Activated CD4-positive, alpha-beta T cell treated with anti-CD3 and anti-CD28 coated beads for 1 hour (primary cell): ENCODE data around the gene PLPPR2.
"Not testable (repeated sequence)": the region's sequence is repeated elsewhere in the genome, so short reads cannot be mapped to it uniquely, and the experiment has no call there.

Source experiments
- DNase-seq: peaks from one replicate; pipeline ENCODE4 v3.0.0-alpha.2; 2020

PLPPR2 gene

DNA sequence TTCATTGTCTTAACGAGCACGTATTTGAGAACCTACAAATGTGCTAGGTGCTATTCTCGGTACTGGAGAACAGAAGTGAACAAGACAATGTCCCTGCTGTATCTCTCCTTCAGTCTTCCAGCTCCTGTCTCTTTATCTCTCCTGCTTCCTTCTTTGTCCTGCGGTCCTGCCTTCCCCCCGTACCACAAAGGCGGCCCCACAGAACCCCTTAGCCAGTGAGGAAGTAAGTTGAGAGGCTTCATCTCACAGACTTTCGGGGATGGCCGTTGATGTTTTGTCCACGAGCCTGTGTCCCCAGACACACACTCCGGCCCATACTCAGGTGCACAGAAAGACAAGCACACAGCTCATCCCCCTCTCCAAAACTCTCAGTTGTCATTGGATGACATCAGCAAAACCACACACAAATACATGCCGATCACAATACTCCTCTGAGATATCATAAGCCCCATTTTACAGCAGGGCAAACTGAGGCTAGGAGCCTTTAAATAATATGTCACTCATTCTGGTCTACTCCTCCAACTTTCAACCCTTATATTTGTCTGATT lies 18.7 kb downstream of the PLPPR2 start:
- DNase-seq, result no peak

- peak; percentile 93 for DNase-seq
Observed at GRCh38 chr19:11374433-11375142, 19.4 kb downstream of the PLPPR2 start, which contains the start of gene SWSAP1. Gene SWSAP1 (plus strand): TSS chr19:11374666. CDS start chr19:11374681, 15 bp downstream.

- peak; percentile 56 for DNase-seq
Observed at GRCh38 chr19:11375143-11375948, 20.1 kb downstream of the PLPPR2 start.

GRCh38 chr19:11377237-11377636 lies 22.0 kb downstream of the PLPPR2 start:
- no peak for DNase-seq

DNA sequence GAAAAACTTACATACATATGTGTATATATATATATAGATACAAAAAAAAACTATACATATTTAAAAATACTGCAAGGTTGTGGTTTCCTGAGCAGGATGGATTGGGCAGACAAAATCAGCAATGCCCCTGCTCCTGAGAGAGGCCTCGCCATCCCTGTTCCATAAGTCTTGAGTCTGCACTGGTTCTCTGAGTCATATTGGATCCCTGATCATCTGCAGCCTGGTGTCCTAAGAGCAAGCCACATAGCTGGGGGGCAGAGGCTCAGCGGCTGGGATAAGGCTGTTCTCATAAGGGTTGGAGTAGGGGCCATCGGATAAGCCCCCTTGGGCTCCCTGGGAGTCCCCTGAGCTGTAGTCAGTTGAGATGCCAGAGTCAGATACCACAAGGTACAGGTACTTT lies 22.5 kb downstream of the PLPPR2 start:
- DNase-seq, result no peak

GRCh38 chr19:11378319-11379189 lies 23.3 kb downstream of the PLPPR2 start:
- DNase-seq, result no peak

DNA sequence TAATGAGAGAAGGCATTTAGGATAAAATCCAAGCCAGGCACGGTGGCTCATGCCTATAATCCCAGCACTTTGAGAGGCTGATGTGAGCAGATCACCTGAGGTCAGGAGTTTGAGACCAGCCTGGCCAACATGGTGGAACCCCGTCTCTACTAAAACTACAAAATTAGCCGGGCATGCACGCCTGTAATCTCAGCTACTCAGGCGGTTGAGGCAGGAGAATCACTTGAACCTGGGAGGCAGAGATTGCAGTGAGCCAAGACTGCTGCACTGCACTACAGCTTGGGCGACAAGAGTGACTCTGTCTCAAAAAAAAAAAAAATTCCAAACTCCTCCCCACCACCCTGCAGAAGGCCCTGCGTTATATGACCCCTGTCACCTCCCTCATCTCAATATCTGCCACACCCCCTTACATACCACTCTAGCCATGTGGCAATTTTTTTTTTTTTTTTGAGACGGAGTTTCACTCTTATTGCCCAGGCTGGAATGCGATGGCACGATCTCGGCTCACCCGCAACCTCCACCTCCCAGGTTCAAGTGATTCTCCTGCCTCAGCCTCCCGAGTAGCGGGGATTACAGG lies 24.1 kb downstream of the PLPPR2 start:
- not testable (repeated sequence) for DNase-seq

DNA sequence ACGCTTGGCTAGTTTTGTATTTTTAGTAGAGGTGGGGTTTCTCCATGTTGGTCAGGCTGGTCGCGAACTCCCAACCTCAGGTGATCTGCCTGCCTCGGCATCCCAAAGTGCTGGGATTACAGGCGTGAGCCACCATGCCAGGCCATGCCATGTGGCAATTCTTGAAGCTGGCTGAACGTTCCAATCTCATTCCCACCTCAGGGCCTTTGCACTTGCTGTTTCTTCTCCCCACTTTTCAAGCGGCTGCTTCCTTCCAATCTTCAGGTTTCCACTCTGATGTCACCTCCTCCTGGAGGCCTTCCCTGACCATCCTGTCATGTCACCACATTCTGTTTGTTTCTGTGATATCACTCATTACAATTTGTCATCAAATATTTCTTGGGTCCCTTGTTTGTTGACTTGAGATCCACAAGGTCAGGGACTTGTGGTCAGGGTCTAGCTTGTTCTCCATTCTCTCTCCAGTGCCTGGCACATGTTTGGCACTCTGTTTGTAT lies 24.7 kb downstream of the PLPPR2 start:
- DNase-seq, result no peak

GRCh38 chr19:11380653-11381537 lies 25.7 kb downstream of the PLPPR2 start:
- peak; percentile 95 for DNase-seq

DNA sequence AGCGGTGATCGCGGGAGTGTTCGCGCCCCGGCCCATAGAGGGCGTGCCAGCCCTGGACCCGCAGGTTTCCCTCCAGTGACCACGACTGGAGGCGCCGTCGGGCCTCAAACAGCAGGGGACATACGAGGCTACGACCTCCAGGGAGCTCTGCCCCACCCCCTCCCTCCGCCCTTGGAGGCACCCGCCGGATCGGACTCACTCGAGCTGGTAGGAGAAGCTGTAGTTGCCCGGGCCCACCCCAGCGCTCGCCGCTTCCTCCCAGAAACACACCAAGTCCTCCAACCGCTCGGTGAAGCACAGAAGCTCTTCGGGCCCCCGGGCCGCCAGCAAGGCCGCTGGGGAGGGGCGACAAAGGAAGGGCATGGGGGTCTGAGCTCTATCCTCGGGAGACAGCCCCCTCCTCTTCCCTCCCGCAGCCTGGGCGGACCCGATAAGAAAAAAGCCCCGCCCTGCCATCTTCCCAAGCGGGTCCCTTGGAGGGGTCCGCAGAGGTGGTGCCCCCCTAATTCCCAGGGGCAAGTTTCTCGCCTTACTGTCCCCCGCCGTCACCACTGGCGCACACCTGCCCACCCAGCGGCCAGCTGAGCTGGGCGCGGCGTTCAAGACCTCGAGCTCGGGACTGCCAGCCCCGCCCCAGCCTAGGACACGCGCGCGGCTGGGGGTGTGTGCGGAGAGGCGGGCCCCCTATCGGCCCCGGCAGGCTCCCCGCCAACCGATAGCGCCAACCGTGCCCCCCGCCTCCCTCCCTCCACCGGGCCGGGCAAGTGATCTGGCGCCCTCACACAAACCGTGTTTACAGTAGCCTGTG lies 27.9 kb downstream of the PLPPR2 start:
- no peak for DNase-seq

DNA sequence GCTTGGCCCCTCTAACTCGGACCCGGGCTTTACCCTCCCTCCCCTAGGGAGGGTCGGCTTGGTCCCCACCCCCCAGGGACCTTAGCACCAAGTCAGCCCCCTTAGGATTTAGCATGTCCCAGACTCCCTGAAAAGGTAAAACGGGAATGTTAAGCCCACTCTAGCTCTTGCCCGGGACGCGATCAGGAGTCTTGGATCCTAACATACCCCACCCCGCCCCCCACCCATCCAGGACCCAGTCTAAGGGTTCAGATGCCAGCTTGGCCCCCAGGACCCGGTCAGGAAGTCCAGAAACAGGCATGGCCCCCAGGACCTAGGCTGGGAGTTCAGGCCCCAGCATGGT lies 28.4 kb downstream of the PLPPR2 start:
- DNase-seq, result no peak

- DNase-seq, result no peak
Observed at GRCh38 chr19:11384778-11385129, 29.5 kb downstream of the PLPPR2 start.

DNA sequence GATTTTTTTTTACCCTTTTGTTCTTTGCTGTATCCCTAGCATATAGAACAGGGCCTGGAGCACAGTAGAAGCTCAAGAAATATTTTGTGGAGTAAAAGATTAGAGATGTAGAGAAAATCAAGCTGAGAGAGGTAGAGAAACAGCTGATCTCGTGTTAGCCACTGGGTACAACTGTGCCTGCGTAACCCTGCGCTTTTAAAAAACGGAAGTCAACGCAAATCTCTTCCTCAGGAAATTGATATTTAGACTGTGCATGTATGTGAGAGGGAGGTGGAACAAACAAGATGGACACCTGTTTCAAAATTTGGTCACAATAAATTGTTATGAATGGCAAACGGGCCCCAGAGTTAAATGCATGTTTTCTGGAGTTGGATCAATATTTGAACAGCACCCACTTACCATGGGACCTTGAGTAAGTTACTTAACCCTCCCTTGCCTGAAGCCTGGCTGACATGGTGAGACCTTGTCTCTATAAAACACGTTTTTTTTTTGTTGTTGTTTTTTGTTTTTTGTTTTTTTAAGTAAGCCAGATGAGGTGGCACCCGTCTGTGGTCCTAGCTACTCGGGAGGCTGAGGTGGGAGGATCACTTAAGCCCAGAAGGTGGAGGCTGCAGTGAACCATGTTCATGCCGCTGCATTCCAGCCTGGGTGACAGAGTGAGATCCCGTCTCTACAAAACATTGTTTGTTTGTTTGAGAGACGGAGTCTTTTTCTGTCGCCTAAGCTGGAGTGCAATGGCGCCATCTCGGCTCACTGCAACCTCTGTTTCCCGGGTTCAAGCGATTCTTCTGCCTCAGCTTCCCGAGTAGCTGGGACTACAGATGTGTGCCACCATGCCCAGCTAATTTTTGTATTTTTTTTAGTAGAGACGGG lies 32.2 kb downstream of the PLPPR2 start:
- DNase-seq, result no peak

GRCh38 chr19:11390359-11390758 lies 35.1 kb downstream of the PLPPR2 start:
- no peak for DNase-seq

DNA sequence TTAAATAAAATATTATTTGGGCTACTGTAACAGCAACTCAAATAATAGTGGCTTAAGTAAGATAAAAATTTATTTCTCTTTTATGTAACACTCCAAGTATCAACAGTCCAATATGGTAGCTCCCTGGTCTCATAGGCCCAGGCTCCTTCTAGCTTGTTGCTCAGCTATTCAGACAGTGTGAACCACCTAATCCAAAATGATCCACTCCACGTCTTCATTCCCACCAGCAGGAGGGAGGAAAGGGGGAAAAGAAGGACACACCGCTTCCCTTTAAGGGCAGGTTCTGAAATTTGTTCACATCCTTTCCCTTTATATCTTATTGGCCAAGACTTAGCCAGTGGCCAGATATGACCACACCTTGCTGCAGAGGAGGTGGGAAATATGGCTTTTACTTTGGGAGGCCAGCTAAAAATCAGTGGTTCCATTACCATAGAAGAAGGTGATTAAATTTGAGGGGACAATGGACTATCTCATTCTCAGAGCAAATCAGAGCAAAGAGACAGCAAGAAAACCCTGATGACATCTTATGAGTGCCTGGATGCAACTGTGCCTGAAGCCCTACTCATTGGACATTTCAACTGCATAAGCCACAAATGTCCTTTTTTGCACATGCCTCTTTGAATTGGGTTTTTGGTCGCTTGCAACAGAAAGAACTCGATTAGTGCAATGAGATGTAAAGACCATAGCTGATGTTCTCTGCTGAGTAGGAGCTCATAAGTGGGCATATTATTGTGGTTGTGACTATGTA lies 35.9 kb downstream of the PLPPR2 start:
- no peak for DNase-seq

- DNase-seq, result no peak
Observed at GRCh38 chr19:11397089-11397610, 41.9 kb downstream of the PLPPR2 start.

DNA sequence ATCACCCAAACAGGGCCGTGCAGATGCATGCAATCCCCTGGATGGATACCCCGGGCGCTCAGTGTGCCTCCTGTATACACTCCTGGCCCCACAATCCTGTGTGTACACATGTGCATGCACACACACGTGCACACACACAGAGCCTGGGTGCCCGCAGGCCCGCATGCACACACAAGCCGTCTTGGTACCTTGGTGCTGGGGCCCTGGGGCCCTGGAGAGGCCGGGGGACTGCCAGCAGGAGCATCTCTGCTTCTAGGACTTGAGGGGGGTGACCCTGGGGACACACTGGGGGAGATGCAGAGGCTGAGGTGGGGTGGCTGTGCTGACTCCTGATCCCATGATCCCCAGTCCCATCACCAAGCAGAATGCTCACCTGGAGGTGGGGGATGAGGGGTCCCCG lies 44.4 kb downstream of the PLPPR2 start:
- no peak for DNase-seq

DNA sequence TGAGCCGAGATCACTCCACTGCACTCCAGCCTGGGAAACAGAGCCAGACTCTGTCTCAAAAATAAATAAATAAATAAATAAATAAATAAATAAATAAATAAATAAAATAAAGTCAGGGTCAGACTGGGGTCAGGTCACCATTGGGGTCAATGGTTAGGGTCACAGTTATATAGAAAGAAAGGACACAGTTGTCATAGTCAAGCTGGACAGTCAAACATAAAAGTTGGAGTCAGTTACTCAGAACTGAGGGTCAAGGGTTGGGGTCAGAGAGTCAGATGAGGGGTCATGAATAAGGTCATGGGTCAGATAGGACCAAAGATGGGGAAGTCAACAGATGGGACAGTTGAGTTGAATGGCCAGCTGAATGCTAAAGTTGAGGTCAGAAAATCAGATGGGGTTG lies 45.6 kb downstream of the PLPPR2 start:
- DNase-seq, result no peak
